PFSK-1 (cell line): ENCODE data around the gene ARID4B.

Experiments
- FOXP2 ChIP-seq: optimal IDR thresholded peaks from 2 replicates; pipeline ENCODE3; 2011; ENCODE audit warnings: borderline replicate concordance, control low read depth, inconsistent platforms; ENCODE audit not compliant: insufficient read depth; ENCODE audit errors: extremely low read length, extremely low read depth
- POLR2AphosphoS5 ChIP-seq: IDR thresholded peaks from 2 replicates; pipeline ENCODE4 v1.6.1; 2012; ENCODE audit warnings: low read depth, mild to moderate bottlenecking, control low read depth, low read length, moderate library complexity
- REST ChIP-seq, 2 experiments: IDR thresholded peaks; 2 replicates each; pipeline versions ENCODE4 v1.6.1 to v1.8.0; 2011 to 2012; ENCODE audit warnings: low read depth in 2 of 2, low read length in 2 of 2, control low read depth in 1 of 2, inconsistent platforms in 1 of 2, mild to moderate bottlenecking in 1 of 2, moderate library complexity in 1 of 2; ENCODE audit not compliant: insufficient read depth in 1 of 2
- SIN3A ChIP-seq: IDR thresholded peaks from 2 replicates; pipeline ENCODE4 v1.6.1; 2012; ENCODE audit warnings: mild to moderate bottlenecking, low read length, moderate library complexity, borderline replicate concordance; ENCODE audit not compliant: insufficient read depth
- TAF1 ChIP-seq: IDR thresholded peaks from 2 replicates; pipeline ENCODE4 v1.6.1; 2012; ENCODE audit warnings: low read length, control low read depth, borderline replicate concordance; ENCODE audit not compliant: insufficient read depth

Gene ARID4B

DNA sequence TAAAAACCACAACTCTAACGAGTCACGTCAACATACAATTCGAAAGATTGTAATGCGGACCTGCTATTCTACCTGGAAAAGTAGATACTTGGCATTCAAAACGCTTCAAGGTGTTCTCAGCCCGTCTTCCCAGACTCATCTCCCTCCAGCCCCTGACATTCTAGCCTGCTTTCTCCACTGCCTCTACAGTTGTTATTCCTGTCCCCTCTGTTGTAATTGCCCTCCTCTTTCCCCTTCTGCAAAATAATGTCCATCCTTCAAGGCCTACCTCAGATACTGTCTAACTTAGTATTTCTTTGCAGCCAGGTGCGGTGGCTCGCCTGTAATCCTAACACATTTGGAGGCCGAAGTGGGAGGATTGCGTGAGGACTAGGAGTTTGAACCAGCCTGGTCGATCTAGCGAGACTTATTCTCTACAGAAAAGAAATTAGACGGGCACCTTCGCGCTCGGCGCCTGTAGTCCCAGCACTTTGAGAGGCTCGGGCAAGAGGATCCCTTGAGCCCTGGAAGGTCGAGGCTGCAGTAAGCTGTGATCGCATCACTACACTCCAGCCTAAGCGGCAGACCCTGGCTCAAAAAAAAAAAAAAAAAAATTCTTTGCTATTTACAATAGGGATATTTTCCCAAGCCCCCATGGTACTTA is 166.2 kb downstream of the ARID4B start:
- TF ChIP-seq TAF1, result no peak
- TF ChIP-seq POLR2AphosphoS5, result no peak
- no peak for TF ChIP-seq FOXP2
- no peak for TF ChIP-seq REST (IDR thresholded peaks at IDR 0.05; ENCODE audit: insufficient read depth in 1 of 2, low read depth in 2 of 2, low read length in 2 of 2)
- TF ChIP-seq SIN3A, result no peak

DNA sequence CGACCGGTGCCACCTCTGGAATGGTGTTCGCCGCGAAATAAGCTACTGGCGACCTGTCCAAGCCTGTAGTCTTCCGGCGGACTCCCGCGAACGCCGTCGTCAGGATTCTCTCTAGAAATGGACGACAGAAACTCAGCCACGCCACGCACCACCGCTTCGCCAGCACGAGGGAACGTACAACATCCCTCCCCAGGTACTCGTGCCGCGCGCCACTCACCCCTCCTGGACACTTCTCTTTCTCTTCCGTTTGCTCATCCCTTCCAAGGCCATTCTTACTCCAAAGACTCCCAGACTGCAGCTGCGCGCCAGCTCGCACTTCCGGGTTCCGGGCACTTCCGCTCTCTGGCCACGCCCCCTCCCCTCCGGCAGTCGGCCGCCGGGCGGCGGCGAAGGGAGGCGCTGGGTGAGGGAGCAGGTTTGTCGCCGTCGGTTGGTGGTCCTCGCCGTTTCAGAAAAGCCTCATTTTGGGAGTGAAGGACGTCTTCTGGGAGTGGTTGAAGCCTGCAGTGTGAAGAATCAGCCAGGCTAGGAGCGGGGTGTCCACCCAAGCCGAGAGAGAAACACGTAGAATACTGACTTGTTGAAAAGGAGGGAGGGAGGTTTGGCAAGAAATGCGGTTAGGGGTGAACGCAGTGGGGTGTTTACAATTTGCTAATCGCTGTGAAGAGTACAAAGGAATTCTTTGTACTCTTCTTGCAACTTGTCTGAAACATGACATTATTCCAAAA is 166.9 kb downstream of the ARID4B start, which contains the start of gene RBM34:
Gene RBM34, minus strand, starts transcription at position 294 of the 728 bp plus-strand sequence. Its CDS starts 24 bp downstream, at position 270.
- TF ChIP-seq FOXP2 (no peak), SIN3A (peak; percentile 67), REST (IDR thresholded peaks at IDR 0.05; ENCODE audit: insufficient read depth in 1 of 2, low read depth in 2 of 2, low read length in 2 of 2) (no peak), TAF1 (peak; percentile 98), POLR2AphosphoS5 (peak; percentile 99)

GRCh38 chr1:235160383-235160956 is 167.5 kb downstream of the ARID4B start:
- no peak for TF ChIP-seq TAF1
- no peak for TF ChIP-seq FOXP2
- TF ChIP-seq SIN3A, result no peak
- no peak for TF ChIP-seq REST (IDR thresholded peaks at IDR 0.05; ENCODE audit: insufficient read depth in 1 of 2, low read depth in 2 of 2, low read length in 2 of 2)
- TF ChIP-seq POLR2AphosphoS5, result no peak

DNA sequence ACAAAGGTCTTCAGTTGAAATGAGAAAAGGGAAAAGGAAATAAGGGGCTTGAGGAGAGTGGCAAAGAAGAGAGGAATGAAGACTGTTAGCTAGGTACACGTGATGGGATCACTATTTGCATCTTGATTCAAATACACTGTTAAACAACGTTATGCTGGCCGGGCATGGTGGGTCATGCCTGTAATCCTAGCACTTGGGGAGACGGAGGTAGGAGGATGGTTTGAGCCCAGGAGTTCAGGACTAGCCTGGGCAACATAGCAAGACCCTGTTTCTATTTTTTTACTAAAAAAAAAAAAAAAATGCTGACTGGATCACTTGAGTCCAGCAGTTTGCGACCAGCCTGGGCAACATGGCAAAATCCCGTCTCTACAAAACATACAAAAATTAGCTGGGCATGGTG is 169.3 kb downstream of the ARID4B start:
- TF ChIP-seq SIN3A (no peak), POLR2AphosphoS5 (no peak), FOXP2 (no peak), REST (IDR thresholded peaks at IDR 0.05; ENCODE audit: insufficient read depth in 1 of 2, low read depth in 2 of 2, low read length in 2 of 2) (no peak), TAF1 (no peak)
